ENCODE measurements around the gene POU2AF3. TPM values are rescaled to one million over a fixed set of nuclear protein-coding genes. Genes with fewer than 3 reads are reported as not detected.

POU2AF3 gene
- total and polyA plus RNA-seq, 2 of the 4 experiments (the other 2 are of a cell fraction): 0.17 TPM; not detected in 1

DNA sequence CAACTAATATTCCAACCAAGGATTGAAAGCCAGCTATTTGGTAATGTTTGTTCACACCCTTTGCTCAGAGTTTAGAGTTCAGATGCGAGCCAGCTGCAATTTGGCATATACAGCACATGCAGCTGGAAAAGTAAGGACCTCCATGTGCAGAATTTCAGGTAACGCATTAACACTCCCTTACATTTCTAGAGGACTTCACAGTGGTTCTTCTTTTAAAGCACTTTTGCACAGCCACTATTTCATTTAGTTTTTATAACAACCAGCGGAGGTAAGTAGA is 3.4 kb downstream of the POU2AF3 start:
- CTCF ChIA-PET: no interaction called here
- no TSS peak for BruUV-seq (replicated peaks)
- Histone ChIP-seq H3K4me3 (ENCODE audit: insufficient read depth, low read depth, low read length) (no peak overlapping the region), H3K27ac (ENCODE audit: insufficient read depth, low read length) (no peak overlapping the region), H3K56ac (ENCODE audit: extremely low read depth, insufficient read depth, low read length) (no peak overlapping the region), H3K14ac (replicated peaks; ENCODE audit: low read depth, low read length) (no peak overlapping the region), H3K79me1 (ENCODE audit: low read depth in 1 of 2, low read length in 2 of 2) (no peaks in the 10 kb centered on the region), H3K9ac (ENCODE audit: low read depth, low read length) (no peak overlapping the region), H3K36me3 (ENCODE audit: control insufficient read depth, insufficient read depth, low read length) (no peaks in the 10 kb centered on the region), H4K8ac (ENCODE audit: low read depth in 2 of 2, low read length in 2 of 2) (no peak overlapping the region), H2AFZ (replicated peaks; ENCODE audit: low read length, poor library complexity) (no peak overlapping the region), H2BK20ac (ENCODE audit: low read depth, low read length) (no peak overlapping the region), H2AK9ac (replicated peaks; ENCODE audit: low read depth, low read length, poor library complexity) (no peak overlapping the region), H2BK120ac (ENCODE audit: low read depth, low read length) (no peak overlapping the region), H3K18ac (ENCODE audit: low read depth, low read length) (no peak overlapping the region), H3K23ac (ENCODE audit: low read depth, low read length) (no peak overlapping the region), H3K27me3 (ENCODE audit: control insufficient read depth, insufficient read depth, low read length) (peaks cover 69% of the 10 kb centered on the region), H3K9me1 (ENCODE audit: insufficient read depth, low read length) (no peaks in the 10 kb centered on the region), H3K4ac (ENCODE audit: low read depth, low read length) (no peak overlapping the region), H3K9me3 (ENCODE audit: control insufficient read depth, insufficient read depth, low read length) (no peaks in the 10 kb centered on the region), H2BK15ac (ENCODE audit: low read depth, low read length) (no peak overlapping the region), H4K91ac (ENCODE audit: insufficient read depth, low read depth, low read length) (no peak overlapping the region), H3K4me1 (ENCODE audit: control insufficient read depth, insufficient read depth, low read length) (no peaks in the 10 kb centered on the region; the same call in 1 of the 2 replicates), H4K20me1 (ENCODE audit: insufficient read depth, low read length) (no peaks in the 10 kb centered on the region), H2AK5ac (ENCODE audit: low read depth, low read length) (no peak overlapping the region), H4K5ac (ENCODE audit: low read depth, low read length) (no peak overlapping the region), H2BK5ac (ENCODE audit: low read depth, low read length, poor library complexity, severe bottlenecking) (no peak overlapping the region), H3K4me2 (ENCODE audit: low read depth, low read length) (no peak overlapping the region)
- POLR2A ChIA-PET (ENCODE audit: unreplicated experiment): no interaction called here
- TF ChIP-seq FOS (IDR thresholded peaks at IDR 0.05; ENCODE audit: low read depth, low read length) (no peak), CHD1 (IDR thresholded peaks at IDR 0.05; ENCODE audit: low read depth, low read length) (no peak), CEBPB (IDR thresholded peaks at IDR 0.05; ENCODE audit: low read depth, low read length) (no peak), SMC3 (IDR thresholded peaks at IDR 0.05; ENCODE audit: low read depth, low read length) (no peak), RCOR1 (IDR thresholded peaks at IDR 0.05; ENCODE audit: insufficient replicate concordance, low read length) (no peak), POLR2A (IDR thresholded peaks at IDR 0.05; ENCODE audit: low read depth, low read length) (no peak), CTCF (conservative IDR thresholded peaks at IDR 0.05; ENCODE audit: low read depth, low read length) (no peak), NFE2L2 (IDR thresholded peaks at IDR 0.05; ENCODE audit: low read depth, low read length) (no peak), MAFK (IDR thresholded peaks at IDR 0.05; ENCODE audit: low read depth, low read length) (no peak), MXI1 (IDR thresholded peaks at IDR 0.05; ENCODE audit: borderline replicate concordance, low read depth, low read length) (no peak), RAD21 (IDR thresholded peaks at IDR 0.05; ENCODE audit: low read length) (no peak)
- TF ChIP-seq, protein P1, sequence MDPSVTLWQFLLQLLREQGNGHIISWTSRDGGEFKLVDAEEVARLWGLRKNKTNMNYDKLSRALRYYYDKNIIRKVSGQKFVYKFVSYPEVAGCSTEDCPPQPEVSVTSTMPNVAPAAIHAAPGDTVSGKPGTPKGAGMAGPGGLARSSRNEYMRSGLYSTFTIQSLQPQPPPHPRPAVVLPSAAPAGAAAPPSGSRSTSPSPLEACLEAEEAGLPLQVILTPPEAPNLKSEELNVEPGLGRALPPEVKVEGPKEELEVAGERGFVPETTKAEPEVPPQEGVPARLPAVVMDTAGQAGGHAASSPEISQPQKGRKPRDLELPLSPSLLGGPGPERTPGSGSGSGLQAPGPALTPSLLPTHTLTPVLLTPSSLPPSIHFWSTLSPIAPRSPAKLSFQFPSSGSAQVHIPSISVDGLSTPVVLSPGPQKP (IDR thresholded peaks at IDR 0.05; ENCODE audit: borderline replicate concordance, low read depth, low read length): no peak
- no peak for DNase-seq
- no CpG with 5 or more reads among the region's 3 CpGs for WGBS, 2 experiments (ENCODE audit: extremely low coverage in 2 of 2, insufficient read length in 1 of 2)
- intact Hi-C loops (cut with micrococcal nuclease) (loop anchor here (5.0 kb wide), 1 partner anchor 81 kb away; no protein-coding TSS in a partner anchor), dilution Hi-C loops (cut with HindIII; ENCODE audit: low sequenced_read_pairs, unreplicated experiment) (no loop called here), in situ Hi-C loops (cut with MboI; ENCODE audit: low sequenced_read_pairs) (no loop called here)
- no peak for ATAC-seq (ENCODE audit: low read depth)

Measured in IMR-90 (cell line).